A673 (cell line): ENCODE measurements around the gene ADD3. TPM values are rescaled to one million over a fixed set of nuclear protein-coding genes. Genes with fewer than 3 reads are reported as not detected.

Source experiments
- BruUV-seq: library from RNA; stranded (reverse); fragments of 400-500 nt; replicated peaks from 2 replicates; lab custom pipeline; 2021; lab: Mats Ljungman, UMichigan
- CTCF ChIA-PET: fragments of 300-600 bp; sonication (Branson Sonifier 250); formaldehyde crosslinking; loops from one replicate; lab custom pipeline; 2022; ENCODE audit warnings: antibody characterized with exemption; lab: Charles Lee
- POLR2A ChIA-PET: fragments of 300-600 bp; sonication (Branson Sonifier 250); formaldehyde crosslinking; loops from one replicate; lab custom pipeline; 2022; ENCODE audit warnings: antibody characterized with exemption; ENCODE audit not compliant: low non-redundant PET; lab: Charles Lee
- DNase-seq: peaks from one replicate; pipeline ENCODE4 v3.0.0-alpha.2; 2015; ENCODE audit warnings: low spot score
- H3K27ac ChIP-seq: fragments of 200-600 bp; sonication (generic); 2 replicates; pipeline ENCODE4 v1.5.1; 2016; ENCODE audit warnings: mixed run types, low read depth, mild to moderate bottlenecking, mixed read lengths, antibody characterized with exemption, low read length; ENCODE audit not compliant: poor library complexity, severe bottlenecking
- H3K27me3 ChIP-seq: fragments of 200-600 bp; sonication (generic); replicated peaks from 2 replicates; pipeline ENCODE4 v1.6.1; 2017; ENCODE audit warnings: mixed run types, low read depth, mild to moderate bottlenecking, mixed read lengths, antibody characterized with exemption, low read length; ENCODE audit not compliant: insufficient read depth, poor library complexity
- H3K36me3 ChIP-seq: fragments of 200-600 bp; sonication (generic); 2 replicates; pipeline ENCODE4 v1.6.1; 2016; ENCODE audit warnings: mixed run types, mild to moderate bottlenecking, mixed read lengths, antibody characterized with exemption, low read length; ENCODE audit not compliant: insufficient read depth, poor library complexity, severe bottlenecking
- H3K4me1 ChIP-seq: fragments of 200-600 bp; sonication (generic); 2 replicates; pipeline ENCODE4 v1.6.1; 2017; ENCODE audit warnings: mixed run types, mild to moderate bottlenecking, mixed read lengths, antibody characterized with exemption, low read length; ENCODE audit not compliant: insufficient read depth, poor library complexity, severe bottlenecking
- H3K4me3 ChIP-seq: fragments of 200-600 bp; sonication (generic); 2 replicates; pipeline ENCODE4 v1.5.1; 2016; ENCODE audit warnings: low read depth, mixed run types, mild to moderate bottlenecking, mixed read lengths, low read length; ENCODE audit not compliant: poor library complexity, severe bottlenecking
- H3K9me3 ChIP-seq: fragments of 200-600 bp; sonication (generic); 2 replicates; pipeline ENCODE4 v1.6.1; 2016; ENCODE audit warnings: mixed run types, low read depth, mild to moderate bottlenecking, mixed read lengths, antibody characterized with exemption, low read length; ENCODE audit not compliant: poor library complexity, severe bottlenecking
- CTCF ChIP-seq: fragments of 300-800, 200-600 bp; sonication (generic); conservative IDR thresholded peaks from 2 replicates; pipeline ENCODE4 v1.5.1; 2017; ENCODE audit warnings: low read depth, mild to moderate bottlenecking, antibody characterized with exemption, low read length, moderate library complexity, mixed read lengths
- EZH2 ChIP-seq: fragments of 200-600 bp; sonication (generic); IDR thresholded peaks from 2 replicates; pipeline ENCODE4 v1.6.1; 2017; ENCODE audit warnings: borderline replicate concordance, low read depth, mild to moderate bottlenecking, mixed read lengths, antibody characterized with exemption, low read length; ENCODE audit not compliant: poor library complexity, severe bottlenecking
- intact Hi-C: fragments of 100-400 bp; cut with micrococcal nuclease; formaldehyde crosslinking; loops from one replicate; pipeline ENCODE4 v1.10.0; 2022; ENCODE audit not compliant: unreplicated experiment
- total RNA-seq: library from RNA; stranded (reverse); gene quantifications from 2 replicates; pipeline ENCODE4 v1.2.3, GENCODE V29; 2021

Gene ADD3
- total RNA-seq, 1 experiment from 2014 or later: 82.9 TPM

DNA sequence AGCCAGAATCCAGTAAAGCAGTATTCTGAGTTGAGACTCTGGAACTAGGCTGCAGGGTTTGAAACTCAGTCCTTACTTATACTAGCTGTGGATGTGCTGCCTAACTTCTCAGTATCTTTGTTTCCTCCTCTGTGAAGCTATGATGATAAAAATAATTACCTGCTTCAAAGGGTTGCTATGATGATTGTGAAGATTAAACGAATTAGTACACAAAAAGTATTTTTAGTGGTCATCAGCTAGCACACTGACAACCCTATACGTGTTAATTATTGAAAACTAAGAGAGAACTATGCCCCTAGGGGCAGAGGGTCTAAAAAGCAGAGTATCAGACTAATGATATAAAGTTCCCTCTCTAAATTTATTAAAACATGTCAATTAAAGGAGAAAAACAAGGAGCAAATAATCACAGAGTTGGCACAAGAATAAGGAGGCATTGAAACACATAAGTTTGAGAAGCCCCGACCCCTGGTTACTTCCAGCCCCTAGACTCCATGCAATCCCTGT lies 34.4 kb upstream of the ADD3 start:
- ChIA-PET POLR2A (no interaction called here), CTCF (no interaction called here)
- Histone ChIP-seq H3K4me1 (peaks cover 12% of the 10 kb centered on the region), H3K27ac (no peak overlapping the region), H3K9me3 (no peaks in the 10 kb centered on the region), H3K36me3 (no peaks in the 10 kb centered on the region), H3K4me3 (no peak overlapping the region), H3K27me3 (no peaks in the 10 kb centered on the region)
- BruUV-seq: no TSS peak
- intact Hi-C loops: loop anchor here (10.0 kb wide), 1 partner anchor 301 kb away; no protein-coding TSS in a partner anchor
- DNase-seq: no peak
- TF ChIP-seq CTCF: 0 out of 2 replicates have a peak, but pooled peaks have one; percentile 17
- no peak for TF ChIP-seq EZH2

- TF ChIP-seq CTCF (no peak), EZH2 (no peak)
- no TSS peak for BruUV-seq
- no peaks in the 10 kb centered on the region for H3K36me3 ChIP-seq
- no peaks in the 10 kb centered on the region for H3K9me3 ChIP-seq
- H3K4me3 ChIP-seq: no peak overlapping the region
- CTCF ChIA-PET: no interaction called here
- DNase-seq: no peak
- no peak overlapping the region for H3K27ac ChIP-seq
- POLR2A ChIA-PET: no interaction called here
- peaks cover 12% of the 10 kb centered on the region for H3K4me1 ChIP-seq
- H3K27me3 ChIP-seq: no peaks in the 10 kb centered on the region
- intact Hi-C loops: loop anchor here (10.0 kb wide), 1 partner anchor 300 kb away; no protein-coding TSS in a partner anchor
Measured at GRCh38 chr10:109974504-109975191, 33.1 kb upstream of the ADD3 start.

DNA sequence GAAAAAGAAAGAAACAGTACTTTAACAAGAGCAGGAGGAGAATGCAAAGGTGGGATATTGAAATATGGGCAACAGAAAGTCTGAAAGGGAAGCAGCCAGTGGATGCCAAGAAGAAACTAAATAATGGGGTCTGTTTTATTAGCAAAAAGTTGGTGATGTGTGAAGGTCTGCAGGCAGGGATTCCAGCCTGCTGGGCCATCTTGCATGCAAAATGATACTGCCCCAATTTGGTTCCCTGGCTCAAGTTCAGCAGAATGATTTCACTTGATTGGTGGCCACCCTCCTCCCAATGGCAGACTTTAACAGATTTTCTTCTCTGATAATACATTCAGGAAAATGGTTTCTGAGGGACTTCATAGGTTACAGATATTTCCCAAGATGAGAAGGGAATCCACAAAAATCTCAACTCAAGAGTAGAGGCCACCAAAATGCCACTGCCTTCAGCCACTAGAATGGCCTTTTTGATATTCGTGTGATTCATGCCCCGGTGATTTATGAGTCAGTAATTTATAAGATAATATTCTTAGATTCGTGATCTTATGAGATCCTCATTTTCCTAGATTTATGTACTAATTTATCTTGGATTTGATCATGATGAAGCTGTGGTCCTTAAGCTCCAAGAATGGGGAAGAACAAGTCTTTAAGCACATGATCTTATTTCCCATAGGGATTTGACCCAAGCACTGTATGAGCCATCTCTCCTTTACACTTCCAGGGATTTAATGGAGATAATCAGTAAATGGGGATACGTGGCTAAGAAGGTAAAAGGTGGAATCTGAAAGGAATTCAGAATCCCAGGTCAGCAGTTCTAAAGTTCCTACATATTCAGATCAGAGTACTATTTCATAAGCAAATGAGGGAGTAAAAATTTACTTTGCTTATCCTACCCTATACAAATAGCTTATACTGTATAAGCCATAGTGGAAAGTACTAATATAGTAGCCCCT lies 32.3 kb upstream of the ADD3 start:
- Histone ChIP-seq H3K27me3 (no peaks in the 10 kb centered on the region), H3K4me1 (peaks cover 12% of the 10 kb centered on the region), H3K4me3 (no peak overlapping the region), H3K9me3 (no peaks in the 10 kb centered on the region), H3K27ac (no peak overlapping the region), H3K36me3 (no peaks in the 10 kb centered on the region)
- no peak for TF ChIP-seq EZH2
- TF ChIP-seq CTCF: no peak
- BruUV-seq: no TSS peak
- intact Hi-C loops: loop anchor here (10.0 kb wide), 1 partner anchor 299 kb away; no protein-coding TSS in a partner anchor
- no peak for DNase-seq
- ChIA-PET CTCF (interaction anchor here (0.6 to 1.1 kb wide), 2 partner anchors 17 to 259 kb away, joined by 3 to 6 read pairs; no protein-coding TSS in a partner anchor), POLR2A (no interaction called here)
